K562 (cell line): ENCODE data around the gene HMGN1. TPM values are rescaled to one million over a fixed set of nuclear protein-coding genes. Genes with fewer than 3 reads are reported as not detected.

Source experiments
- CCNT2 ChIP-seq: IDR thresholded peaks from 2 replicates; pipeline ENCODE4 v1.6.1; 2011; ENCODE audit warnings: borderline replicate concordance, low read depth, mild to moderate bottlenecking, moderate library complexity, mixed read lengths, low read length; ENCODE audit not compliant: insufficient read length; ENCODE audit errors: extremely low read depth
- FOXK1 ChIP-seq: sonication (generic); formaldehyde crosslinking; IDR thresholded peaks from 2 replicates; pipeline ENCODE4 v1.8.0; 2022; ENCODE audit warnings: missing genetic modification reagents, mild to moderate bottlenecking, borderline replicate concordance
- NFYB ChIP-seq: IDR thresholded peaks from 2 replicates; pipeline ENCODE4 v1.6.1; 2011; ENCODE audit warnings: mild to moderate bottlenecking, moderate library complexity; ENCODE audit not compliant: insufficient read length; ENCODE audit errors: extremely low read depth
- TRIM28 ChIP-seq: fragments of 450-650 bp; IDR thresholded peaks from 2 replicates; pipeline ENCODE4 v1.6.1; 2017
- ZNF668 ChIP-seq: fragments of 250-450 bp; sonication (Bioruptor Pico); IDR thresholded peaks from 2 replicates; pipeline ENCODE4 v1.8.0; 2022; ENCODE audit warnings: mild to moderate bottlenecking, inconsistent platforms
- ZNF75A ChIP-seq: fragments of 450-650 bp; formaldehyde crosslinking; IDR thresholded peaks from 2 replicates; pipeline ENCODE4 v1.4.0; 2020; ENCODE audit warnings: mild to moderate bottlenecking
- polyA plus RNA-seq, 8 experiments: library from polyadenylated mRNA; depleted of rRNA in 4 of 8; stranded (reverse) in 5 of 8; unstranded in 3 of 8; fragments of >200 nt; fragmentation: Nextera tagmentation in 2 of 8; fragmentation: Illumina TruSeq in 1 of 8; extraction: Ambion mirVana in 2 of 8; extraction: Trizol in 1 of 8; gene quantifications; 2 replicates each; pipeline versions ENCODE4 v1.2.1 to v1.2.3, GENCODE V29; 2011 to 2014; ENCODE audit warnings: inconsistent platforms in 1 of 8, missing spikeins in 1 of 8
- total RNA-seq, 7 experiments: library from RNA; depleted of rRNA in 6 of 7; stranded (reverse); fragments of >200 nt in 6 of 7; fragmentation: Illumina TruSeq in 2 of 7; extraction: Trizol in 2 of 7; gene quantifications; 2 replicates each; pipeline versions ENCODE4 v1.2.1 to v1.2.3, GENCODE V29; 2011 to 2021; ENCODE audit warnings: low replicate concordance in 1 of 7
- TF ChIP-seq, protein P1 (sequence below): sonication (generic); formaldehyde crosslinking; IDR thresholded peaks from 2 replicates; pipeline ENCODE4 v1.8.0; 2022; ENCODE audit warnings: missing genetic modification reagents, mild to moderate bottlenecking, borderline replicate concordance
- TF ChIP-seq, protein P2 (sequence below): IDR thresholded peaks from 2 replicates; pipeline ENCODE4 v1.6.1; 2011; ENCODE audit warnings: borderline replicate concordance, low read depth, mild to moderate bottlenecking, moderate library complexity, low read length; ENCODE audit not compliant: insufficient read depth, poor library complexity, severe bottlenecking

Gene HMGN1
- total and polyA plus RNA-seq, 9 of the 15 experiments (the other 6 are each of a cell fraction or from before 2014, with no cell fraction given) = 124 to 626 (median 498) TPM

DNA sequence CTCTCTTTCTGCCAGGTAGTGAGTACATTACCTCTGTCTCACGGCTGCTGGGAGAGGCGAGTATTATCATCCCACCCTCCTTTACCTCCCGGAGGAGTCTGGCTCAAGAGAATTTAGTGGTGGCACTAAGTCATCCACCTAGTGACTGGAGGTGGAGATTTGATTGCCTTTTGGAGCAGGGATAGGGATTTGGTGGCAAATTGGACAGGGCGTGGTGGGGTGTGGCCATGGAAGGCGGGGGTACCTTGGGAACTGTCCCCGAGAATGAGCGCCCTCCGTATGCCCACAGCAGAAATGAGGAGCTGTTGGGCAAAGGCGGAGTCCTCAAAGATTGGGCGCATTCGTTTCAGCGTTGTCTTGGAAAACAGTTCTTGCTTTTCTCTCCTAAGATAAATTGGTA is 32.1 kb upstream of the HMGN1 start (continued):
- TF ChIP-seq, protein P1, sequence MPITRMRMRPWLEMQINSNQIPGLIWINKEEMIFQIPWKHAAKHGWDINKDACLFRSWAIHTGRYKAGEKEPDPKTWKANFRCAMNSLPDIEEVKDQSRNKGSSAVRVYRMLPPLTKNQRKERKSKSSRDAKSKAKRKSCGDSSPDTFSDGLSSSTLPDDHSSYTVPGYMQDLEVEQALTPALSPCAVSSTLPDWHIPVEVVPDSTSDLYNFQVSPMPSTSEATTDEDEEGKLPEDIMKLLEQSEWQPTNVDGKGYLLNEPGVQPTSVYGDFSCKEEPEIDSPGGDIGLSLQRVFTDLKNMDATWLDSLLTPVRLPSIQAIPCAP (CRISPR knock-in tag) = no peak
- no peak for TF ChIP-seq CCNT2
- 0 out of 2 replicates have a peak, but pooled peaks have one; percentile 31 for TF ChIP-seq FOXK1 (CRISPR knock-in tag)
- TF ChIP-seq ZNF75A (CRISPR knock-in tag) = no peak
- no peak for TF ChIP-seq NFYB
- TF ChIP-seq ZNF668 (CRISPR knock-in tag) = no peak
- no peak for TF ChIP-seq TRIM28
- TF ChIP-seq, protein P2, sequence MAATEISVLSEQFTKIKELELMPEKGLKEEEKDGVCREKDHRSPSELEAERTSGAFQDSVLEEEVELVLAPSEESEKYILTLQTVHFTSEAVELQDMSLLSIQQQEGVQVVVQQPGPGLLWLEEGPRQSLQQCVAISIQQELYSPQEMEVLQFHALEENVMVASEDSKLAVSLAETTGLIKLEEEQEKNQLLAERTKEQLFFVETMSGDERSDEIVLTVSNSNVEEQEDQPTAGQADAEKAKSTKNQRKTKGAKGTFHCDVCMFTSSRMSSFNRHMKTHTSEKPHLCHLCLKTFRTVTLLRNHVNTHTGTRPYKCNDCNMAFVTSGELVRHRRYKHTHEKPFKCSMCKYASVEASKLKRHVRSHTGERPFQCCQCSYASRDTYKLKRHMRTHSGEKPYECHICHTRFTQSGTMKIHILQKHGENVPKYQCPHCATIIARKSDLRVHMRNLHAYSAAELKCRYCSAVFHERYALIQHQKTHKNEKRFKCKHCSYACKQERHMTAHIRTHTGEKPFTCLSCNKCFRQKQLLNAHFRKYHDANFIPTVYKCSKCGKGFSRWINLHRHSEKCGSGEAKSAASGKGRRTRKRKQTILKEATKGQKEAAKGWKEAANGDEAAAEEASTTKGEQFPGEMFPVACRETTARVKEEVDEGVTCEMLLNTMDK = no peak
